NT2/D1 (cell line): Measurements from ENCODE around the gene CTSH.

Experiments used
- SUZ12 ChIP-seq: IDR thresholded peaks from 2 replicates; pipeline ENCODE4 v1.6.1; 2011; ENCODE audit not compliant: insufficient read length, insufficient read depth; ENCODE audit errors: extremely low read depth
- YY1 ChIP-seq: IDR thresholded peaks from 2 replicates; pipeline ENCODE4 v1.6.1; 2011; ENCODE audit not compliant: insufficient read length, insufficient read depth
- ZNF274 ChIP-seq: IDR thresholded peaks from 2 replicates; pipeline ENCODE4 v1.6.1; 2011; ENCODE audit warnings: mild to moderate bottlenecking, low read depth, low read length

DNA sequence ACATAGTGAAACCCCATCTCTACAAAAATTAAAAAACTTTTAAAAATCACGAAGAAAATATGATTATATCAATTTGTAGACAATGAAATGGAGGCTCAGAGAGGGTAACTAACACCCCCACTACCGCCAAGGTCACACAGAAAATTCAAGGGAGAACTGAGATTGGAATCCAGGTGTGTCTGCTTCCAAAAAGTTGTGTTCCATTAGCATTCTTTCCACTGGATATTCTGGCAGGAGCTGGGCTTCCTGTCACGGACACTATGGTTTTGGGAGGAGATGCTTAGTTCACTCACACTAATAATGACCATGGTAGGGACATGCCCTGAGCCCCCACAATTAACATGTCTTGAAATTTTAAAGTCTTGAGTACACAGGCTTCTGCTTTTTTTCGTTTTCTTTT lies 28.8 kb downstream of the CTSH start:
- TF ChIP-seq YY1: no peak
- no peak for TF ChIP-seq SUZ12
- no peak for TF ChIP-seq ZNF274
